Uterus (tissue), 4 donors: ENCODE data around the gene PABPN1L. TPM values are rescaled to one million over a fixed set of nuclear protein-coding genes. Genes with fewer than 3 reads are reported as not detected.

Source experiments
- DNase-seq, 2 donors: peaks; one replicate each; pipeline ENCODE4 v3.0.0-alpha.2; 2019 to 2020
- H3K27ac ChIP-seq, 2 donors: fragments of 200-600 bp; sonication (generic); 1 replicate in 1 of 2; 2 replicates in 1 of 2; pipeline ENCODE4 v1.5.1; 2016 to 2018
- H3K27me3 ChIP-seq, 2 donors: fragments of 200-600 bp; sonication (generic); one replicate each; pipeline ENCODE4 v1.5.1; 2018 to 2019; ENCODE audit warnings: control low read depth in 1 of 2
- H3K36me3 ChIP-seq, 2 donors: fragments of 200-600 bp; sonication (generic); one replicate each; pipeline ENCODE4 v1.5.1; 2019; ENCODE audit warnings: control low read depth in 1 of 2
- H3K4me1 ChIP-seq, 2 donors: fragments of 200-600 bp; sonication (generic); one replicate each; pipeline ENCODE4 v1.5.1; 2018 to 2019; ENCODE audit warnings: control low read depth in 1 of 2
- H3K4me3 ChIP-seq, 2 donors: fragments of 200-600 bp; sonication (generic); 1 replicate in 1 of 2; 2 replicates in 1 of 2; pipeline ENCODE4 v1.5.1; 2018 to 2019; ENCODE audit warnings: mild to moderate bottlenecking in 1 of 2
- H3K9me3 ChIP-seq, 2 donors: fragments of 200-600 bp; sonication (generic); one replicate each; pipeline ENCODE4 v1.5.1; 2019; ENCODE audit warnings: control low read depth in 1 of 2
- CTCF ChIP-seq, 4 experiments: fragments of 200-600 bp in 2 of 4; fragments of 450-650 bp in 2 of 4; sonication (generic) in 2 of 4; IDR thresholded peaks; one replicate each; pipeline ENCODE4 v1.5.1; 2016 to 2019; ENCODE audit warnings: antibody characterized with exemption in 4 of 4, mild to moderate bottlenecking in 2 of 4, moderate library complexity in 1 of 4
- POLR2A ChIP-seq, 2 donors: fragments of 450-650 bp; IDR thresholded peaks; one replicate each; pipeline ENCODE4 v1.6.1; 2016; ENCODE audit warnings: antibody characterized with exemption in 2 of 2, mild to moderate bottlenecking in 1 of 2, moderate library complexity in 1 of 2
- intact Hi-C: fragments of 100-400 bp; cut with DNase I; formaldehyde crosslinking; loops from one replicate; pipeline ENCODE4 v1.15.1; 2023; ENCODE audit warnings: low total_unique reads
- total RNA-seq, 4 donors: library from RNA; depleted of rRNA in 3 of 4; stranded (reverse); fragments of >200 nt in 3 of 4; gene quantifications; one replicate each; pipeline versions ENCODE4 v1.1.0 to v1.2.4, GENCODE V29; 2014 to 2023
- donor health status: DM: yes; HTN: yes; CAD: no.

The PABPN1L gene
- total RNA-seq, 4 donors from 2014 or later = not detected

GRCh38 chr16:88846088-88846487 is 20.4 kb downstream of the PABPN1L start:
- intact Hi-C loops = no loop called here
- Histone ChIP-seq H3K27ac (no peak overlapping the region), H3K4me1 (no peaks in the 10 kb centered on the region), H3K9me3 (no peaks in the 10 kb centered on the region), H3K36me3 (no peaks in the 10 kb centered on the region), H3K27me3 (no peaks in the 10 kb centered on the region), H3K4me3 (no peak overlapping the region)
- TF ChIP-seq CTCF (IDR thresholded peaks at IDR 0.05) (no peak), POLR2A (IDR thresholded peaks at IDR 0.05) (no peak)
- no peak for DNase-seq

GRCh38 chr16:88844419-88845036 is 21.9 kb downstream of the PABPN1L start:
- TF ChIP-seq CTCF (IDR thresholded peaks at IDR 0.05) (no peak), POLR2A (IDR thresholded peaks at IDR 0.05) (no peak)
- Histone ChIP-seq H3K27me3 (no peaks in the 10 kb centered on the region), H3K4me3 (no peak overlapping the region), H3K36me3 (no peaks in the 10 kb centered on the region), H3K27ac (no peak overlapping the region), H3K9me3 (no peaks in the 10 kb centered on the region), H3K4me1 (no peaks in the 10 kb centered on the region)
- intact Hi-C loops = no loop called here
- no peak for DNase-seq

GRCh38 chr16:88843256-88843655 is 23.2 kb downstream of the PABPN1L start:
- DNase-seq = no peak
- H3K9me3 ChIP-seq = no peaks in the 10 kb centered on the region
- no peak overlapping the region for H3K27ac ChIP-seq
- no peaks in the 10 kb centered on the region for H3K27me3 ChIP-seq
- intact Hi-C loops = no loop called here
- TF ChIP-seq CTCF (IDR thresholded peaks at IDR 0.05) = no peak
- TF ChIP-seq POLR2A (IDR thresholded peaks at IDR 0.05) = no peak
- no peak overlapping the region for H3K4me3 ChIP-seq
- no peaks in the 10 kb centered on the region for H3K36me3 ChIP-seq
- no peaks in the 10 kb centered on the region for H3K4me1 ChIP-seq

GRCh38 chr16:88842806-88843205 is 23.7 kb downstream of the PABPN1L start:
- DNase-seq = no peak
- no peak overlapping the region for H3K4me3 ChIP-seq
- no peak overlapping the region for H3K27ac ChIP-seq
- H3K9me3 ChIP-seq = no peaks in the 10 kb centered on the region
- TF ChIP-seq CTCF (IDR thresholded peaks at IDR 0.05) = no peak
- no peak for TF ChIP-seq POLR2A (IDR thresholded peaks at IDR 0.05)
- no peaks in the 10 kb centered on the region for H3K4me1 ChIP-seq
- no peaks in the 10 kb centered on the region for H3K36me3 ChIP-seq
- H3K27me3 ChIP-seq = no peaks in the 10 kb centered on the region
- intact Hi-C loops = no loop called here

- Histone ChIP-seq H3K4me1 (no peaks in the 10 kb centered on the region), H3K27me3 (no peaks in the 10 kb centered on the region), H3K9me3 (no peaks in the 10 kb centered on the region), H3K36me3 (no peaks in the 10 kb centered on the region), H3K4me3 (no peak overlapping the region), H3K27ac (no peak overlapping the region)
- no peak for DNase-seq
- intact Hi-C loops = no loop called here
- no peak for TF ChIP-seq CTCF (IDR thresholded peaks at IDR 0.05)
- TF ChIP-seq POLR2A (IDR thresholded peaks at IDR 0.05) = no peak
These were observed 24.1 kb downstream of the PABPN1L start for GRCh38 chr16:88842308-88842756.
